ENCODE data around the gene PTRH1. TPM values are rescaled to one million over a fixed set of nuclear protein-coding genes. Genes with fewer than 3 reads are reported as not detected.

The PTRH1 gene
- total RNA-seq, 1 experiment from 2014 or later: 21.8 TPM

GRCh38 chr9:127742435-127743088, 27.1 kb upstream of the PTRH1 start:
- BruUV-seq (replicated peaks): no TSS peak
- ChIA-PET POLR2A (no interaction called here), CTCF (no interaction called here), RAD21 (ENCODE audit: low non-redundant PET in 1 of 2, low total read pairs in 2 of 2, uncharacterized antibody in 2 of 2, unreplicated experiment in 2 of 2) (no interaction called here)
- DNase-seq (ENCODE audit: low read depth, low spot score): no peak
- no peak for TF ChIP-seq FOSL1 (IDR thresholded peaks at IDR 0.05; ENCODE audit: low read depth)
- no peak for TF ChIP-seq CBX3 (IDR thresholded peaks at IDR 0.05; ENCODE audit: low read depth)
- TF ChIP-seq CTCF (IDR thresholded peaks at IDR 0.05 in 2 of 3, conservative IDR thresholded peaks at IDR 0.05 in 1 of 3; ENCODE audit: borderline replicate concordance in 1 of 3, insufficient read depth in 1 of 3, low read depth in 2 of 3, low read length in 2 of 3): no peak
- TF ChIP-seq POLR2AphosphoS5 (IDR thresholded peaks at IDR 0.05; ENCODE audit: low read depth, low read length): no peak
- TF ChIP-seq SP1 (IDR thresholded peaks at IDR 0.05; ENCODE audit: low read depth): no peak
- TF ChIP-seq ELF1 (IDR thresholded peaks at IDR 0.05; ENCODE audit: borderline replicate concordance, low read depth): no peak
- TF ChIP-seq ATF3 (IDR thresholded peaks at IDR 0.05): no peak
- no peak for TF ChIP-seq EGR1 (IDR thresholded peaks at IDR 0.05; ENCODE audit: low read depth)
- no peak for TF ChIP-seq JUND (IDR thresholded peaks at IDR 0.05)
- TF ChIP-seq SIN3A (IDR thresholded peaks at IDR 0.05; ENCODE audit: low read depth): no peak
- no peak for TF ChIP-seq ZNF274 (IDR thresholded peaks at IDR 0.05; ENCODE audit: low read depth, low read length)
- TF ChIP-seq TCF7L2 (IDR thresholded peaks at IDR 0.05; ENCODE audit: borderline replicate concordance, extremely low read depth, insufficient read depth, insufficient read length): no peak
- TF ChIP-seq ZFX (IDR thresholded peaks at IDR 0.05): no peak
- no peak for TF ChIP-seq RAD21 (IDR thresholded peaks at IDR 0.05; ENCODE audit: low read depth)
- TF ChIP-seq REST (IDR thresholded peaks at IDR 0.05; ENCODE audit: low read depth): no peak
- no peak for TF ChIP-seq EZH2 (IDR thresholded peaks at IDR 0.05)
- TF ChIP-seq POLR2A (IDR thresholded peaks at IDR 0.05; ENCODE audit: borderline replicate concordance, extremely low read depth, insufficient read depth, insufficient read length): no peak
- TF ChIP-seq YY1 (IDR thresholded peaks at IDR 0.05; ENCODE audit: extremely low read depth, insufficient replicate concordance, low read depth, low read length): no peak
- H2AFZ ChIP-seq (ENCODE audit: low read depth, low read length, poor library complexity, severe bottlenecking): no peak overlapping the region
- H4K20me1 ChIP-seq (ENCODE audit: insufficient read depth): no peaks in the 10 kb centered on the region
- H3K36me3 ChIP-seq (ENCODE audit: control insufficient read depth in 1 of 2, insufficient read depth in 2 of 2, low read length in 2 of 2): no peaks in the 10 kb centered on the region
- no peak overlapping the region for H3K9ac ChIP-seq (ENCODE audit: low read length)
- intact Hi-C loops (cut with micrococcal nuclease): no loop called here
- H3K4me1 ChIP-seq (ENCODE audit: control insufficient read depth in 1 of 2, insufficient read depth in 2 of 2, low read length in 2 of 2): peaks cover 14 to 28% of the 10 kb centered on the region in 2 experiments
- H3K79me2 ChIP-seq (ENCODE audit: insufficient read depth, low read length): no peaks in the 10 kb centered on the region
- H3K9me3 ChIP-seq (ENCODE audit: control insufficient read depth in 1 of 2, insufficient read depth in 1 of 2, low read depth in 1 of 2, low read length in 2 of 2): no peaks in the 10 kb centered on the region
- no peak overlapping the region for H3K4me3 ChIP-seq (replicated peaks in 1 of 2; ENCODE audit: low read depth in 1 of 2, low read length in 2 of 2)
- ATAC-seq: no peak
- H3K9me2 ChIP-seq (ENCODE audit: insufficient read depth): no peaks in the 10 kb centered on the region
- no peak overlapping the region for H3K4me2 ChIP-seq (ENCODE audit: low read length)
- no peaks in the 10 kb centered on the region for H3K27me3 ChIP-seq (ENCODE audit: insufficient read depth, low read length)
- H3K27ac ChIP-seq (ENCODE audit: low read depth, low read length): no peak overlapping the region
